Ishikawa (cell line): Measurements from ENCODE around the gene FAM163B.

ENCODE experiments used
- CEBPB ChIP-seq: IDR thresholded peaks from 2 replicates; pipeline ENCODE4 v1.6.1; 2012
- EP300 ChIP-seq: IDR thresholded peaks from 2 replicates; pipeline ENCODE4 v1.6.1; 2012; ENCODE audit warnings: borderline replicate concordance
- RAD21 ChIP-seq: IDR thresholded peaks from 2 replicates; pipeline ENCODE4 v1.6.1; 2012; ENCODE audit warnings: low read depth
- TCF12 ChIP-seq: IDR thresholded peaks from 2 replicates; pipeline ENCODE4 v1.6.1; 2012; ENCODE audit warnings: low read depth
- TF ChIP-seq, protein P1 (sequence below): IDR thresholded peaks from 2 replicates; pipeline ENCODE4 v1.6.1; 2012
- TF ChIP-seq, protein P2 (sequence below): IDR thresholded peaks from 2 replicates; pipeline ENCODE4 v1.6.1; 2012; ENCODE audit warnings: low read depth, mild to moderate bottlenecking

DNA sequence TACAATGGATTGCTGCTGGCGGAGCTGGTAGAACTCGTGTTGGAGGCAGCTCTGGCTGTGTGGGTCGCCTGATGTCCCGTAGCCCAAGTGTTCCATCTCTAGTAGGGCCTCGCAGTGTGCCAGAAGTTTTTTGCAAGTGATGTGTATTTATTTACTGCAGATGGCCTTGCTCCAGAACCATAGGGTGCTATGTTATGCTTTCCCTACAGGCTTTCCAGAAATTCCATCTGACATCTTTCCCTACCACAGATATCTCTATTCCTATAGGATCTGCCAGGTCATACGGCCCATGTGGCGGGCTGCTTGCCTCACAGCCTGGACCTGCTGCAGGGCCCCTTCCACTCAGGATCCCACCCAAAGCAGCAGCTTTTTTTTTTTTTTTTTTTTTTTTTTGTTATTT is 57.7 kb downstream of the FAM163B start:
- TF ChIP-seq TCF12 (no peak), RAD21 (no peak), CEBPB (no peak), EP300 (no peak)
- TF ChIP-seq, protein P1, sequence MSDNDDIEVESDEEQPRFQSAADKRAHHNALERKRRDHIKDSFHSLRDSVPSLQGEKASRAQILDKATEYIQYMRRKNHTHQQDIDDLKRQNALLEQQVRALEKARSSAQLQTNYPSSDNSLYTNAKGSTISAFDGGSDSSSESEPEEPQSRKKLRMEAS = no peak
- TF ChIP-seq, protein P2, sequence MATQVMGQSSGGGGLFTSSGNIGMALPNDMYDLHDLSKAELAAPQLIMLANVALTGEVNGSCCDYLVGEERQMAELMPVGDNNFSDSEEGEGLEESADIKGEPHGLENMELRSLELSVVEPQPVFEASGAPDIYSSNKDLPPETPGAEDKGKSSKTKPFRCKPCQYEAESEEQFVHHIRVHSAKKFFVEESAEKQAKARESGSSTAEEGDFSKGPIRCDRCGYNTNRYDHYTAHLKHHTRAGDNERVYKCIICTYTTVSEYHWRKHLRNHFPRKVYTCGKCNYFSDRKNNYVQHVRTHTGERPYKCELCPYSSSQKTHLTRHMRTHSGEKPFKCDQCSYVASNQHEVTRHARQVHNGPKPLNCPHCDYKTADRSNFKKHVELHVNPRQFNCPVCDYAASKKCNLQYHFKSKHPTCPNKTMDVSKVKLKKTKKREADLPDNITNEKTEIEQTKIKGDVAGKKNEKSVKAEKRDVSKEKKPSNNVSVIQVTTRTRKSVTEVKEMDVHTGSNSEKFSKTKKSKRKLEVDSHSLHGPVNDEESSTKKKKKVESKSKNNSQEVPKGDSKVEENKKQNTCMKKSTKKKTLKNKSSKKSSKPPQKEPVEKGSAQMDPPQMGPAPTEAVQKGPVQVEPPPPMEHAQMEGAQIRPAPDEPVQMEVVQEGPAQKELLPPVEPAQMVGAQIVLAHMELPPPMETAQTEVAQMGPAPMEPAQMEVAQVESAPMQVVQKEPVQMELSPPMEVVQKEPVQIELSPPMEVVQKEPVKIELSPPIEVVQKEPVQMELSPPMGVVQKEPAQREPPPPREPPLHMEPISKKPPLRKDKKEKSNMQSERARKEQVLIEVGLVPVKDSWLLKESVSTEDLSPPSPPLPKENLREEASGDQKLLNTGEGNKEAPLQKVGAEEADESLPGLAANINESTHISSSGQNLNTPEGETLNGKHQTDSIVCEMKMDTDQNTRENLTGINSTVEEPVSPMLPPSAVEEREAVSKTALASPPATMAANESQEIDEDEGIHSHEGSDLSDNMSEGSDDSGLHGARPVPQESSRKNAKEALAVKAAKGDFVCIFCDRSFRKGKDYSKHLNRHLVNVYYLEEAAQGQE = no peak
